COLO829 (cell line): ENCODE results near the gene DBNDD2.

Experiments used
- DNase-seq: peaks from one replicate; pipeline ENCODE4 v3.0.0; 2012; ENCODE audit warnings: low spot score

DBNDD2 gene

DNA sequence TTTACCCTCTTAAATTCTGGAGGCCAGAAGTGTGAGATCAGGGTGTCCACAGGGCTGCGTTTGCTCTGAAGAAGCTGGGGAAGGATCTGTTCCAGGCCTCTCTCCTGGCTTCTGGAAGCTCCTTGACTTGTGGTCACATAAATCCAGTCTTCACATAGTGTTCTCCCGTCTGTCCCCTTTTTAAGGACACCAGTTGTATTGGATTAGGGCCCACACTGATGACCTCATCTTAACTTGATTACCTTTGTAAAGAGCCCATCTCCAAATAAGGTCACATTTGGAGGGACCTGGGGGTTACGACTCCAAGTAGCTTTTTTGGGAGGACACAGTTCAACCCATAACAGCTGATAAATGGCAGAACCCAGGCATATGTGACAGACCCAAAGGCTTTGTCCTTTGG, 41.4 kb downstream of the DBNDD2 start:
- no peak for DNase-seq

DNA sequence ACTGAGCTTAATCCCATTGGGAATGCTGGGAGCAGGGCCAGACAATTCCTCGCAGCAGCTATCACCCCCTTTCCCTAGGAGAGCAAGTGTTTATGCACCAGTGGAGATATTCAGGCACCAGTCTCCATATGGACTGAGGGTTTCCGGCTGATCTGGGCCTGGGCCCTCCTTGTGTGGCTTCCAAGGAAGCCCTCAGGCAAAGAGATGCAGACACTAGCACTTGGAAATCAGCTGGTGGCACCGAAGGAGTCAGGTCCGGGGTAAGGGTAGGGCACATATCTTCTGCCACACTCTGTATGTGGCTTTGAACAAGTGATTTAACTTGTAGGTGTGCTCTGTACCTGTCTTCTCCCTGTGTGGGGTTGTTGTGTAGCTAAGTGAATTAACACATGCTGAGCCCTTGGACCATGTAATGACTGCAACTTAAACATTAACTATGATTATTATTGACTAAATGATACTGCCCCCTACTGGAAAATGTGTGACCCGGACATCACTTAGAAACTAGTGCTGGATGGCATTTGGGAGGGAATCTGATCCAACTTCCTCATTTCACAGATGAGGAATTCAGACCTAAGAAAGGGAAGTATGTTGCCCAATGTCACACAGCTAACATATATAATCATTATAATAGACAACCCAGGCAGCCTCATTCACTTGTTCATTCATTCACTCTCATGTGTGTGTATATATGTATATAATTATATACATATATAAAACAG, 42.2 kb downstream of the DBNDD2 start:
- DNase-seq = peak; percentile 71

DNA sequence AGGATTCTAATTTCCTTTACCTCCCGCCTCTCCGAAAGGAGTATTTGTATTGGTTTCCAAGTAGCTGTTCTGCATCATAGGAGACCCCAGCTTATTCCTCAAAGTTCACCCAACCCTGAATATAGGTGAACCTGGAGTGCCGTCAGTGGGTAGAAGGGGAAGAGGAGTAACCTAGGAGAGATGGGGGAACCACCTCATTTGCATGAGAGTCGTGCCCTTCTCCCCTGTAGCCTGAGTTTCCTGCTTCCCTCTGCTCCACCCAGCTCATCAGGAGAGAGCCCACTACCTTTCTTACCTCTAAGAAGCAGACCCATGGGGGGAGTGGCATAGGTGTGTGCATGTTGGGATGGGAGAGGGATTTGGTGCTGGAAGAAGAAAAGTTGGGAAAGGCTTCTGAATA, 44.1 kb downstream of the DBNDD2 start:
- no peak for DNase-seq

GRCh38 chr20:45452772-45453691, 44.9 kb downstream of the DBNDD2 start:
- no peak for DNase-seq

GRCh38 chr20:45456632-45457031, 48.5 kb downstream of the DBNDD2 start:
- no peak for DNase-seq

GRCh38 chr20:45459606-45460005, 51.5 kb downstream of the DBNDD2 start:
- DNase-seq = no peak
